NCI-H2107 treated with DMSO at 0.1 percent for 48 hours (cell line): ENCODE results near the gene STK11IP.

ENCODE experiments used
- DNase-seq: peaks from one replicate; lab custom pipeline; 2025; ENCODE audit not compliant: unreplicated experiment; lab: John Stamatoyannopoulos, UW

Gene STK11IP

DNA sequence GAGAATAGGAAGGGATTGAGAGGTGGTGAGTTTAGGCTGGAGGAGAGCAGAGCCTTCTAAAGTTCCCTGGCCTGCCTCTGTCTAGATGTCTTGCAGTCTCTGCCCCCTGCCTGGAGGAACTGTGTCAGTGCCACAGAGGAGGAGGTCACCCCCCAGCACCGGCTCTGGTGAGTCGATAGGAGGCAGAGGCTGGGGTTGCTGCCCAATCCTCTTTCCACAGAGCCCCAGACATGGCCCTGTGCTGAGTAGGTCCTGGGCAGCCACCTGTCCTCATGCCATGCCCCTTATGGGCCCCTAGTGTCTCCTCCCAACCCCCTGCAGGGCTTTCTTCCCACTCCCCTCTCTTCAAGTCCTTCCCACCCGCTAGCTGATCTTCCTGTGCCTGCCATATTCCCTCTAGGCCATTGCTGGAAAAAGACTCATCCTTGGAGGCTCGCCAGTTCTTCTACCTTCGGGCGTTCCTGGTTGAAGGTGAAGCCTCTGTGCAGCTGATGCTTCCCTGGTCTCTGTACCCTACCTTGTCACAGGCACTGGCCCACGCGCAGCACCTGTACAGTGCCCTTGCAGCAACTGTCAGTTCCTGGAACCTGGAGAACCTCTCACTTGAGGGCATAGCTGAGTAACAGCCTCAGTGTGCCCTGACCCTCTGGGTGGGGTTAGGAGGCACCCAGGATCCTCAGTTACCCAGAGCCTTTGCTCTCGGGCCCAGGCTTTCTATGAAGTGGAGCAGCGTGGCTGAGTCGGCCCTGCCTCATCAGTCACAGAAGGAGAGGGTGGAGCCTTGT lies 16.6 kb downstream of the STK11IP start:
- DNase-seq = no peak

DNA sequence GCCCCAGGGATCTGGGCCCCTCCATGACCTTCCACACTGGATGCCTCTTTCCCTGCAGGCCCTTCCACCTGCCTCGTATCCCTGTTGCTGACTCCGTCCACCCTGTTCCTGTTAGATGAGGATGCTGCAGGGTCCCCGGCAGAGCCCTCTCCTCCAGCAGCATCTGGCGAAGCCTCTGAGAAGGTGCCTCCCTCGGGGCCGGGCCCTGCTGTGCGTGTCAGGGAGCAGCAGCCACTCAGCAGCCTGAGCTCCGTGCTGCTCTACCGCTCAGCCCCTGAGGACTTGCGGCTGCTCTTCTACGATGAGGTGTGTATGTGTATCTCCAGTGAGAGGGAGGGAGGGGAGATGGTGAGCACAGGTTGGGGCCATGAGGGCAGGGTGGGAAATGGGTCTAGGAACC lies 17.4 kb downstream of the STK11IP start:
- no peak for DNase-seq

DNA sequence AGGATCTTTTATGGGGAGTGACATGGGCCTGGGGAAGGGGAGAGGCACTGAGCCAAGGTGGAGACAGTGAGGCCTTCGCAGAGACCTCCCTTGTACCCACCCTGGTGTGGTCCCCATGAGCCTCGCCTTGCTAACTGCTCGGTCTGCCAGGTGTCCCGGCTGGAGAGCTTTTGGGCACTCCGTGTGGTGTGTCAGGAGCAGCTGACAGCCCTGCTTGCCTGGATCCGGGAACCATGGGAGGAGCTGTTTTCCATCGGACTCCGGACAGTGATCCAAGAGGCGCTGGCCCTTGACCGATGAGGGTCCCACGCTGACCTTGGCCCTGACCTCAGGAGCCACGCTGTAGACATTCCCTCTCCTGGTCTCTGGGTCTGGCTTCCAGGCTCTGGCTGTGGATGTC lies 18.2 kb downstream of the STK11IP start:
- no peak for DNase-seq

DNA sequence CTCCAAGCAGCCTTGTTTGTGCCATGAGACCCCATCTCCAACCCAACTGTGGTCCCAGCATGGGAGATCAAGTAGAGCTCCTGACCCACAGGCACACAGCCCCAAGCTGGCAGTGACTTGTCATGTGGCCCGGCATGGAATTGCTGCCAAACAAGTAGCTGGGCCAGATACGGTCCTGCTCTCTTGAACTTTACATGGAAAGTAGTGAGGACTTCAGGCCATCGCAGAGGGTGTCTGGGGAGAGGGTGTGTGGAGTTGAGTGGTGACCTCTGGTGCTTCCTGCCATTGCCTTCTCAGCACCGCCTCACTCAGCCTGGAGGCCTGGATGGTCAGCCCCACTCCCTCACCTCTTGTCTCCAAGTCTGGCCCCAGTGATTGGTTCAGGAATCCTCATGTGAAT lies 18.9 kb downstream of the STK11IP start:
- DNase-seq = no peak

DNA sequence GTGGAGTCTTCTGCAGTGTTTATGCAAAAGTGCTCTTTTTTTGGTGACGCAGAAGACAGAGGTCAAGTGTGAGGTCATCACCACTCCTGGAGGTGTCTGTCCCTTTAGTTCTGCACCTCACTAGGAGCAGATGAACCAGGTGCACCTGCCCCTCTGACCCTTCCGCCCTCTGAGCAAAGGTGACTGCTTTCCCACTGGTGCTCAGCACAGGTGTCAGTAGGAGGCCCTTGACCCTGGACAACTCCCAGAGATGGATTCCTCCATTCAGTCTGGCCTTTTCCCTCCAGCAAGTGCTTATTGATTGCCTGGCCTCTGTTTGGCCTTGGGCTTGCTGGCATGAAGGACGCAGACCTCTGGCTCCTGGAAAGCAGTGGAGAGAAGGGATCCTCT lies 21.1 kb downstream of the STK11IP start:
- DNase-seq = no peak

DNA sequence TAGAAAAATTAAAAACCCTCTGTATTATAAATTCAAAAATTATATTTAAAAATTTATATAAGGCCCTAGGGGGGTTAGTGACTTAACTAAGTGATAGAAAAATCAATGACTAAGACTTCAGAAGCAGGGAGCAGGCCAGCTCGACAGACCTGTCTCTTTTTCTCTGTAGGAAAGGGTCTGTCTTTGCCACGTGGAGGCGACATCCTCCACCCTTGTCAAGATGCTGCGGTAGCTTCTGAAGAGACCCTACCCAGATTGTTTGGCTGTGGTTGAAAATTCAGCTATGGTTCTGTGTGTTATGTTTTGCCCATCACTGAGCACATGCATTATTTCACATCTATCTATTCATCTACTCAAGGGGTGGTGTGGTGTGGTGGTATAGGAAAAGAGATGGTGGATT lies 21.6 kb downstream of the STK11IP start:
- DNase-seq = no peak

DNA sequence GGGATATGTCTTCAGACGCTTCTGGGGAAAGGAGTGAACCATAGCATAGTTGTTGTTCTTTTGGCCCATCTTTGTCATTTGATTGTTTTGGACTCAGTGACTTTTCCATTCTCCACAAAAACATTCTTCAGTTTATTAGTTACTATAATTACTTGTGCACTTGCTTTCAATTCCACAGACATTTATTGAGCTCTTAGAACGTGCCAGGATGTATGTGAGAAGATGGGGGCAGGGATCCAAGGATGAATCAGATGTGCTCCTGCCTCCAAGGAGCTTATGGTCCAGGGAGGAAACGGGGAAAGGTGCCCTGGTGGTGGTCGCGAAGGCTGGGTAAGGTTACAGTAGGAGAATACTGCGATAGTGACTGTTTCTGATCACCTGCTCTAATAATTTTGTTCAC lies 22.9 kb downstream of the STK11IP start:
- no peak for DNase-seq

DNA sequence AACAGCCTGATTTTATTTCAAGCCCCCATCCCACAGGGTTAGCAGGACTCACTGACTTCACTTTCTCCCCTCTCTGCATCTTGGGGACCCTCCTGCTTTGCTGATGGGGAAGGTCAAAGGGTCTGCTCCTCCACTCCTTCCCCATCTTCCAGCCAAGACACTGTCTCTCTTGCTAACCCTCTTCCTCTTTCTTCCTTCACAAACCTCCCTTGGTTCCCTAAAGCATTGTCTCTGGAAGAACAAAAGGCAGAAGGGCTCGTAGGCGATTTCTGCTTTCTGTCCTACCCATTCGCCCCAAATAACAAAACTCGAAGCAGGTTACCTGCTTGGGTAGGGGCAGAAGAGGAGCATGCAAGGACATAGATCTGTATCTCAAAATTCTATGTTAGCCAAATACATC lies 24.3 kb downstream of the STK11IP start:
- DNase-seq = no peak

DNA sequence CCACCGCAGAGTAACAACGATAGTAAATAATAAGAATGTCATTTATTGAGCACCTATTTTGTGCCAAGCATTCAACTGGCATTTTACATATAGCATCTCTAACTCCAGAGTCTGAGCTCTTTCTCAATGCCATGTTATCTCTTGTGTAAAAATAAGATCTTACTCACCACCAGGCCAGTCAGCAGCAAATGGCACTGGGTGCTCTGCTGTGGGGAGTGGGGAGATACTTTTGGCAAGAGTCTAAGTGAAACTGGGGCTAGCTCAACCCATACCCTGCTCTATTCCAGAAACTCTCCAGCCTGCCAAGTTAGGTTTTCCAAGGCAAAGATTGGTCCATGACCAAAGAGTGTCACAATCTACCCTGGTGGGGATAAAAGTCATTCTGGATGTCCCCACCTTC lies 24.8 kb downstream of the STK11IP start:
- DNase-seq = no peak

DNA sequence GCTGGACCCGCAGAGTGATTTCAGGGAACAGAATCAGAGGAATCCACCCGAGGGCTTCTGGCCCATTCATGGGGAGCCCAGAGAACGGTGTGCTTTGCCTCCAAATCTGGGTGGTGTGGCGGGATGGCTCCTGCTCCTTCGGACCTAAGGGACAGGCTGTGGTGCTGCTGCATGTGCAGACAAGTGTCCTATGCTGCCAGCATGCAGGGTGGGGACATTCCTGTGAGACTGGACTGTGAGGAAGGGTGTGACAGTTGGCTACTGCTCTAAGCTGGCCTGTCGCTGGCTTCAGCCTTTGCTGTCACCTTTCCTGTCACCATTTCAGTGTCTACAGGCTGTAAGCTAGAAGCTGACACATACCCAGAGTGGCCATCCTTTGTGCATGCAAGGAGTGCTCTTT lies 26.9 kb downstream of the STK11IP start:
- DNase-seq = no peak

DNA sequence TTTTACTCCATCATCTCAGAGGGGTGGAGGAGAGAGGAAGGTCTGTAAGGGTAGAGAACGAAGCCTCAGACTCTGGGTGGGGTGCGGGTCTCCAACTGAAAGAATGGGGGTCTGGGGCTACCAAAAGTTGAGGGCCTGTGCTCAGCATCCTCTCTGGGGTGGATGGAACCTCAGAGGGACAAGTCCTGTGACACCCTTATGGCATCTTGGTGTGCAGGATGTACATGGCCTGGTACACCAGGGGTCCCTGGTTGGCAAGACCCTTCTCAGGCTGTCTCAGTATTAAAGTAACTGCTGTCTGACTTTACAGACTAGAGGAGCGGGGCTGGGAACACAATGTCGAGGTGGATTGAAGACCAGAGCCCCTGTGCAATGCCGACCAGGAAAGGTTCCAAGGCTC lies 27.5 kb downstream of the STK11IP start:
- DNase-seq = no peak

DNA sequence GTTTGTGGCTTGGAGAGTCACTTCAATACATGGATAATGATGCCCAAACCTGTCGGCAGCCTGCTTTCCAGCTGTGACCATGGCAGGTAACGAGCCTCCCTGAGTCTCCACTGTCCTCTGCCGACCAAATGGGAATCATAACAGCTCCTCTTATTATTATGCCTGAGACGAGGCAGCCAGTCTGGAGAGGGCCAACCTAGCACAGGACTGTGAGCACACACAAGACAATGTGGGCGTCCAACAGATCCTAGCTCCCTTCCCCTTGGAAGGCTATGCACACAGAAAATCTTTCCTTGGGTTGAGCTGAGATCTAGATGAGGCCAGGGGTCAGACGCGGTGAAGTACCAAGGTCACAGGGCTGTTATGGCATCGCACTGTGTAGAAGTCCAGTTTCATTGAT lies 28.9 kb downstream of the STK11IP start:
- no peak for DNase-seq

DNA sequence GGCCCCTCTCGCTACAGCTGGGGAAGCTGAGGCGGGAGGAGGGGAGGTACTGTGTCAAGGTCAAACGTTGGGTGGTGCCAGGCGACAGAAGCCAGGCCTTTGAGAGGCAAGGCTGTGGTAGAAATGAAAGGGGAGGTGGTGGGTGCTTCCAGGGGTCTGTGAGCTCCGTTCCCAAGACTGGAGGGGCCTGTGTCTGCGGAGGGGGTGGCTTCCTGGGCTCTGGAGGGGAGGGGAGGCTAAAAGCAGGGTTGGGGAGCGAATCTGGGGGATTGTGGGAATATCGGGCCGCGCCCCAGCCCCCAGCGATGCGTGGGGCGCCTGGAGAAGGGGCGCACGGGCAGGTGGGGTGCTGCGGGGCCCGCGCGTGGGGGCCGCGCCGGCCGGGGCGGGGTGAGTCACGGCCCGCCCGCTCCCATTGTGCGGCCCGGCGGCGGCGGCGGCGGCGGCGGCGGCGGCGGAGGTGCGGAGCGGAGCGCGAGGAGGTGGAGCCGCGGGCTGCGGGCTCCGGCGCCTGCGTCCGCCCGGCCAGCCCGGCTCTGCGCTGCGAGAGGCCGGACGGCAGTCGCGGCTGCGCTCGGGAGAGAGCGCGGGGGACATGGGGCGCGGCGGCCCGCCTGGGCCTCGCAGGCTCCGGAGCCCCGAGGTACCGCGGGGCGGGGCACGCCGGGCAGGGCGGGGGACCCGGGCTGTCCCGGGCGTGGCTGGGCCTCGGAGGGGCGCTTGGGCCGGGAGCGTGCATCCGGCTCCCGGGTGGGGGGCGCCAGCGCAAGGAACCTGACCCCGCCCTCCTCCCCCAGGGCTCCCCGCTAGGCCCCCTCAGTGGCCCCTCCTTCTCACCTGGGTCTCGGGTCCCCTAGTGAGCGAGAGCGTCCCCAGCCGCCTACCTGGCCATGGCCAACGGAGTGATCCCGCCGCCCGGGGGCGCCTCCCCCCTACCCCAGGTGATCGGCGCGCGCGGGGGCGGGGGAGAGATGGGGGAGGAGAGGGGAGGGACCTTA lies 29.7 kb downstream of the STK11IP start, which contains the start of gene SLC4A3:
TSS of gene SLC4A3 (plus strand) at position 528 of the 998 bp plus-strand sequence. CDS start at position 891, 363 bp downstream.
- DNase-seq = no peak

DNA sequence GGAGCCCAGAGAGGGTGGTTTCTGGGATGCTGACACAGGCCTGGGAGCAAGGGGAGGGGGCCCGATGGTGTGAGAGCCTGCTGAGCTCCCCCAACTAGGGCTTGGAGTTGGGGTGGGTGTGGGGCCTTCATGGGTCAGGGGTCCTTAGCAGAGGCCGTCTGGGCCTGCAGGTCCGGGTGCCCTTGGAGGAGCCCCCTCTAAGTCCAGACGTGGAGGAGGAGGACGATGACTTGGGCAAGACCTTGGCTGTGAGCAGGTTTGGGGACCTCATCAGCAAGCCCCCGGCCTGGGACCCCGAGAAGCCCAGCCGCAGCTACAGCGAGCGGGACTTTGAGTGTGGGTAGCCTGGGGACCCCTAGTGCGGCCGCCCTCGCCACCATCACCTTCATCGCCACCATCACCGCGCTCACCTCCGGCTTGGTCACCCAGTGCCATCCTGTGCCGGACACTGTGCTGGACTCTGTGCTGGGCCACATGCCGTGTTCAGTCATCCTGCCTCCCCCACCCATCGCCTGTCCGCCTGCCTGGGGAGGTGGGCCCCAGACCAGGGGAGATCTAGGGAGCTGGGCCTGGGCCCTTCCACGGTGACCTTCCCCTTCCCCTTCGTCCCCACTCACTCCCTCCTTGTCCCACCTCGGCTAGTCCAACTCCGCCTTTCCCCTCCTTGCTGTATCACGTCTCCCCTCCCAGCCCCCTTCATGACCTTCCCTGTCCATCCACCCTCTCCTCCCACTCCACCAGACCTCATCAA lies 30.8 kb downstream of the STK11IP start:
- DNase-seq = no peak

DNA sequence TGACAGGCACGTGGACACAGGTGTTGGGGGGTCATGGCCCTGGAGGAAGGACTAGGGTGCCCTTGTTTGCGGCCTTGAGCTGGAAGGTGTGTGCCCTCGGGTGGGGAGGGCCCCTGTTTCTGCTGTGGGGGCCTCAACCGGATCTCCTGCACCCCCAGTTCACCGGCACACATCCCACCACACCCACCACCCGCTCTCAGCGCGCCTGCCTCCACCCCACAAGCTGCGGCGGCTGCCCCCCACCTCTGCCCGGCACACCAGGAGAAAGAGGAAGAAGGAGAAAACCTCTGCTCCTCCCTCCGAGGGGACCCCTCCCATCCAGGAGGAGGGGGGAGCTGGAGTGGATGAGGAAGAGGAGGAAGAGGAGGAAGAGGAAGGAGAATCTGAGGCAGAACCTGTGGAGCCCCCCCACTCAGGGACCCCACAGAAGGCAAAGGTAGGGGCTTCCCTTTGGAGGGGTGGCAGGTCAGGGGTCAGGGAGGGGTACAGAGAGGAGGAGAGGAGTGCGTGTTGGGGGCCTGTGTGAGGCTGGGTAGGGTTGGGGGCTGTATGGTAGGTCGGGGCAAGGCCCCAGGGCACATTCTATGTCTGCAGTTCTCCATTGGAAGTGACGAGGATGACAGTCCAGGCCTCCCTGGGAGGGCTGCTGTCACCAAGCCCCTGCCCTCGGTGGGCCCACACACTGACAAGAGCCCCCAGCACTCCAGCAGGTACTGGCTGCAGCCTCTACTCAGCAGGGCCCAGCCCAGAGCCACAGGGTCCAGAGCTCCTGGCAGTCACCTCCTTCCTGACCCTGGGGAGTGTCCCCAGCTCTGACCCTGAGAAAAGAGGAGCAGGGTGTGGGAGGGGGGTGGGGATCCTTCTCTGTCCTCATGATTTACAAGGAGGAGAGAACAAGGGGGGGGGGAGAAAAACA lies 31.6 kb downstream of the STK11IP start:
- DNase-seq = no peak

DNA sequence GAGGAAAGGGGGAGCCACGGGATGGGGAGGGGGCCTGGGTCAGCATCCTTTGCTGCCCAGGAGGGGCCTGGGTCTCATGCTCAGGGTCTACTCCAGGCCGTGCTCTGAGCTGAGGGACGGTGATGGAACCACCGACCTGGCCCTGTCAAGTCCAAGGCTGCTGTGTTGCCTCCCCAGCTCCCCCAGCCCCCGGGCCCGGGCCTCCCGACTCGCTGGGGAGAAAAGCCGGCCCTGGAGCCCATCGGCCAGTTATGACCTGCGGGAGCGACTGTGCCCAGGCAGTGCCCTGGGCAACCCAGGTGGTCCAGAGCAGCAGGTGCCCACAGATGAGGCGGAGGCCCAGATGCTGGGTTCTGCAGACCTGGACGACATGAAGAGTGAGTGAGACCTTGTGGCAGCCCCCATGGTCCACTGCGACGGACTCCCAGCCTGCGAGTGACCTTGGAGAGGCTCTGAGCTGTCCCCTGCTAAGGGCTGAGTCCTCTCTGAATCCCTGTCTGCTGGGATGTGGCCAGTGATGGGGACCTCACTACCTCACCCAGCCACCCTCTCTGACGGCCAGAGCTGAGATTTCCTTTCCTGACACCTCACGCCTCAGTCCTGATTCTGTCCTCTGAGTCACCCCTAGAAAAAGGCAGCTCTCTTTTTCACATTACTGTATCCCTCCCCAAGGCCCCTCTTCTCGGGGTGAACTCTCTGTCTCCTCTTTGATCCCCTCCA lies 32.5 kb downstream of the STK11IP start:
- DNase-seq = no peak

DNA sequence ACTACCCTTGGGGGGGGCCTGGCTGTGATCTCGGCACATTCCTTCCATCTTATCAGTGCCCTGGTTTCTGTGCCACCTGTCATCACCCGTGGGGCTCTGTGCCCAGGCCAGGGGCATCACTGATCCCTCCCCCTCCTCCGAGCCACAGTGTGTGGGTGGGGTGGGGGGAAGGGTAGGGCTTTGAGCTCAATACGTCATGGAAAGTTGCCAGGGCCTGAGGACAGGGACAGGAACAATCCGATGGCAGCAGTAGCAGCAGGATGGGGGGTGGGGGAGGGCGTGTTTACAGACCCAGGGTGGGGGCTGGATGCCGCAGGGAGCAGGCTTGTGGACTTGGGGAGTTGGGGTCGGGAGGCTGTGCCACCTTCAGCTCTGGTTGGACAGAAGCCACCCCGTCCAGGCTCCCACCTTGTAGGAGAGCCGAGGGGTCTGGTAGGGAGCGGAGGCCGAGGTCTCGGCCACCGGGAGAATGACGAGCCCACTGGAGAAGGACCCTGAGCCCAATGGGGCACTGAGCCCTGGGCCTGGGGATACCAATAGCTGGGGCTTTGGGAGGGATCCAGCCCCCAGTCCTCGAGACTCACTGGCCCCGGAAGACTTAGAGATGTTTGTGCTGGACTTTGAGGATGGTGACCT lies 33.2 kb downstream of the STK11IP start:
- no peak for DNase-seq

DNA sequence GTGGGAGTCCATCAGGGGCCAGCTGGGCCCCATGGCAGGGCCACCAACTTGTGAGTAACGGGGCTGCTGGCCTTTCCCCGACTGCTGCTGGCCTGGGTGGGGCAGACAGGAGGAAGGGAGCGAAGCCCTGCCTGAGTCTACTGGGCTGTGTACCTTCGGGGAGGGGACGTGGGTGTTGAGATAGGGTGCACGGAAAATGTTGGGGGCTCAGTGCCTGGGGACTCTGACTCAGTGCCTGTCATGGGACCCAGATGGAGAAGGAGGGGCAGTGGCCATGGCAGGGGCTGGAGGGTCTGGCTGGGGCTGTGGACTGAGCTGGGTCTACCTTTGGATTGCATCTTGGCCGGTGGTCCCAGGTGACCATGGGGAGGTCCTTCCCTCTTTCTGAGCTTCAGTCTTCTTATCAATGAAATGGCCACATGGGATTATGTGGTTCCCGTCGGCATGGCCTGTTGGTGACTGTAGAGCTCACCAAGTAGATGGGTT lies 33.8 kb downstream of the STK11IP start:
- no peak for DNase-seq
